Fibroblast of skin of right biceps (primary cell): ENCODE measurements around the gene PTAFR.

Experiments
- DNase-seq: peaks from one replicate; pipeline ENCODE4 v3.0.0-alpha.2; 2013

PTAFR gene, protein sequence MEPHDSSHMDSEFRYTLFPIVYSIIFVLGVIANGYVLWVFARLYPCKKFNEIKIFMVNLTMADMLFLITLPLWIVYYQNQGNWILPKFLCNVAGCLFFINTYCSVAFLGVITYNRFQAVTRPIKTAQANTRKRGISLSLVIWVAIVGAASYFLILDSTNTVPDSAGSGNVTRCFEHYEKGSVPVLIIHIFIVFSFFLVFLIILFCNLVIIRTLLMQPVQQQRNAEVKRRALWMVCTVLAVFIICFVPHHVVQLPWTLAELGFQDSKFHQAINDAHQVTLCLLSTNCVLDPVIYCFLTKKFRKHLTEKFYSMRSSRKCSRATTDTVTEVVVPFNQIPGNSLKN

GRCh38 chr1:28176492-28177470 is at the start of gene PTAFR:
Gene PTAFR (minus strand): TSS chr1:28176690. CDS start chr1:28151021, 25,669 bp downstream.
- no peak for DNase-seq

GRCh38 chr1:28213315-28213714 is 36.8 kb upstream of the PTAFR start:
- no peak for DNase-seq

DNA sequence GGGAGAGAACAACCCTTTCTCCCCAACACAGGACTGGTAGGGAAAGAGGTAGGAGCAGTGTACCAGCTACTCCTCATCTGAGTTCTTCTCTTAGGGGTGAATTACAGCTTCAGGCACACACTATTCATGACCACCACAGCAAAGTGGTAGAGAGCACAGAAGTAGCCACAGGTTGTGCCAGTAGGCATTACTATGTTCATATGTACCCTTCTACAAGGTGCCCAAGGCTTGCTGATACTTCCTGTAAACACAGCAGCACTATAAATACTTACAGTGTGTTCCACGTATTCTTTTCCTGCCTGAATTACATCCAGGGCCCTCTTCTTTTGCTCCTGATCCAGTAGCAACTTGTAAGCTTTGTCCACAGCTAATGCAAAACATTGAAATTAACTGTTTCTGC is 33.2 kb upstream of the PTAFR start:
- no peak for DNase-seq

DNA sequence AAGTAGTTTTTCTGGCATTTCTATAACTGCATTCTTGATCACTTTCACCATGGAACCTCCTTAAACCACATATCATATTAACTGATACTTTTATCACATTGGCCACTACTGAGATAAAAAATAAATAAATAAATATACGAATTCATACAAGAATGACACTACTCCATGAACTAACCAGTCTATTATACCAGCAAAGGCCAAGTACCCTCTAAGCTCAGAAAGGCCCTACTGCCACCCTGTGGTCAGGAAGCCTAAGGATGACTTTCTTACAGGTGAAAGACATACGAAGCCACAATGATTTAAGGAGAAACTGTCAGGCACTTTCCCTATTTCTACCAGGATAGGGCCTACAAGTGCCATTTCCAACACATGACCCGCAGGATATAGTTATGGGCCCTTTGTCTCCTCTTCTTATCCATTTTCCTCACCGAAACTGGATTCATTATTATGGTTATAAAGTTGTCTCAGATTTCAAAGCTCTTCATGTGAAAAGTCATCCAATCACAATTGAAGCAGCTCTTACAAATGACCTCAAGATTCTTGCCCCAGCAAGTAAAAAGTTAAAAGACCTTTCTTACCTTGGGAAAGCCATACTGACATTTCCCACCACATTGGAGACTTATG is 32.4 kb upstream of the PTAFR start:
- DNase-seq = peak; percentile 58

- DNase-seq = no peak
Observed at GRCh38 chr1:28205243-28205642, 28.8 kb upstream of the PTAFR start.

DNA sequence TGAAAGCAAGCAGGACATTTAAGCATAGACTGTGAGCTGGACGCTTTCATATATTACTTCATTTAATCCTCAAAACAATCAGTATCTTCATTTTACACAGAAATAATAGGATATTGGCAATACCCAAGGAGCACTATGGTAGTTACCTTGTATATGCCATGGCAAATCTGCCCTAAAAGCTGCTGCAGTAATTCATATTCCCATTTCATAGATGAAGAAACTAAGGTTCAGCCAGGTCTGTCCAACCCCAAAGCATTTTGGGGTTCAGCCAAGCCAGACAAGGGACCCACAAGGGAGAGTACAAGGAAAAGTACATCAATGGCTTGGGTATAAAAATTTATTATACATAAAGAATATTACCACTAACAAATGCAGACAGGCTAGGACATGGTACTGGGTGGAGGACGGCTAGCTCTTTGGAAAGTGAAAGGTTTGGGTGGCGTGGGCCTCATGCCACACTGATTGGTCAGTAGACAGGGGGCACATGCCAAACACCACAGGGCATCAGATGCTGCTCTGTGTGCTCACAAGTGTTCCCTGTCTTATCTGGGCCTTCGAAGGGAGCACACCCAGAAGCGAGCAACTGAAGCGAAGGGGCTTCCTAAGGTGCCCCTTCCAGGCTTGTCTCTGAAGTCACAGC is 23.9 kb upstream of the PTAFR start:
- DNase-seq = no peak

DNA sequence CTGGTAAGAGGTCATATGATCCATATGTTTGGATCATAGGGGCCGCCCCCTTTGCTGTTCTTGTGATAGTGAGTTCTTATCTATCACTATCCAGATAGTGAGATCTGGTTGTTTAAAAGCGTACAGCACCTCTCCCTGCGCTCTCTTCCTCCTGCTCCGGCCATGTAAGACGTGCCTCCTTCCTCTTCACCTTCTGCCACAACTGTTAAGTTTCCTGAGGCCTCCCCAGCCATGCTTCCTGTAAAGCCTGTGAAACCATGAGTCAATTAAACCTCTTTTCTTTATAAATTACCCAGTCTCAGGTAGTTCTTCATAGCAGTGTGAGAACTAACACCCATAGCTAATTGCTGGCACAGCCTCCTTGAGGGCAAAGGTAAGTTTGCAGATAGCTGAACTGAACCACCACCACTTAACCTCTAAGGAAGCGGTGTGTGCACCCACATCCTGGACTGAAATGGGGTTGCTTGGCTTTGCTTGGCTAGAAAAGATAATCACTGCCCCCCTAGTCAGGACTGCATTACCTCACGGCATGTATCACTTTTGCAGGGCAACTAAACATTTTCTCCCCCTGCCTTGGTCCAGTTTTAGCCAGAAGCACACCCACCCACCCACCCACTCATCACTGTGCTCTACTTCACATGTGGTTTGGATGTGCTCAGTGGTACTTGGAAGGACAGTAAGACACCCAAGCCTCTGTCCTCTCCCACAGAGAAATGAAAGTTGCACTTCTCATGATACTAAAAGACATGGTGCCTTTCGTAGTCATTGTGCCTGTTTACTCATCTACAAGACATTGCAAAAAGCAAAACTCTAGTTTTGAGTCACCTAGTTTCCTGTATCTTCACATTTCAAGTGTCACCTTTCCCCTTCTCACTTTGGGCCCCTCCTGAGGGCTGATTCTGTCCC is 23.1 kb upstream of the PTAFR start:
- DNase-seq = no peak

DNA sequence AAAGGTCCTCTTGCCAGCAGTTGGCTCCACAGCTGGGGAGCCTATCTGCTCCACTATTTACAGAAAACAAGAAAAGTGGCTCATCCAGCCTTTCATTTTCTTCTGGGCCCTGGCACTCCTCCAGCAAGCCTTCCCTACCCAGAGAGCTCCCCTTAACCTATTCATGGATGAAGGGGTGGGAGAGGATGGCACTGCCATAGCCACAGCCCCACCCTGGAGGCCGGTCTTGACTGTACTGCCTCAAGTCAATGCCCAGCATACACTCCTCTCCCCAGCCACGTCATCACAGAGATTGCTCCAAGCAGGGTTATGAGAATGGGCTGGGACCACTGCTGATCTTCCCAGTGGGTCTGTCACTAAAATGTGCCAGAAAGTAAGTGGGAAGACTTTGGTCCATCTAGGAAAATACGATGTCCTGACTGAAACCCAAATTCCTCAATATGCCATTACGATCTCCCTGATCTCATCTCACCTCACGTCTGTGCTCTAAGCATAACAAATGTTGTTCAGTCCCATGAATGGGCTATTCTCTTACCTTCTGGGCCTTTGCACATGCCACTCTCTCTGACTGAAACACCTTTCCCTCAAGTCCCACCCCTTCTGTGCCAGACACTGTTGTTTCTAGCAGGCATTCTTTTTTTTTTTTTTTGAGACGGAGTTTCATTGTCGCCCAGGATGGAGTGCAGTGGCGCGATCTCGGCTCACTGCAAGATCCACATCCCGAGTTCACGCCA is 21.4 kb upstream of the PTAFR start:
- DNase-seq = no peak

- DNase-seq = no peak
Observed at GRCh38 chr1:28196330-28196729, 19.8 kb upstream of the PTAFR start.

DNA sequence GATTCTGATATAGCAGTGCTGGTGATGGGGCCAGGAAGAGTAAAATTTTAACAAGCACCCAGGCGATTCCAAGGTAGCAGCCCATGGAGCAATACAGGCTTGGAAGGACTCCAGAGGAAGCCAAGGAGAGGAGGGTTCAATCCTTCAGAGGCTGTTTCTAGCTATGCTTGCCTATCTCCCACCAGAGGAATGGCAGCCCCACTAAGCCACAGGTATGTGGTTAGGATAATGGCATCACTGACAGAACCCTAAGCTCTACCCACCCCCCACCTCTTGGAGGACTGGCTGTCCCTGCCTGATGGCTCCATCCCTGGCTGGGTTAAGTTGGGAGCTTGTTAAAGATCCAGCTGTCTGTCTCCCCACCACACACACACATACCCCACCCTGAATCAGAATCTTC is 19.3 kb upstream of the PTAFR start:
- DNase-seq = peak; percentile 3

DNA sequence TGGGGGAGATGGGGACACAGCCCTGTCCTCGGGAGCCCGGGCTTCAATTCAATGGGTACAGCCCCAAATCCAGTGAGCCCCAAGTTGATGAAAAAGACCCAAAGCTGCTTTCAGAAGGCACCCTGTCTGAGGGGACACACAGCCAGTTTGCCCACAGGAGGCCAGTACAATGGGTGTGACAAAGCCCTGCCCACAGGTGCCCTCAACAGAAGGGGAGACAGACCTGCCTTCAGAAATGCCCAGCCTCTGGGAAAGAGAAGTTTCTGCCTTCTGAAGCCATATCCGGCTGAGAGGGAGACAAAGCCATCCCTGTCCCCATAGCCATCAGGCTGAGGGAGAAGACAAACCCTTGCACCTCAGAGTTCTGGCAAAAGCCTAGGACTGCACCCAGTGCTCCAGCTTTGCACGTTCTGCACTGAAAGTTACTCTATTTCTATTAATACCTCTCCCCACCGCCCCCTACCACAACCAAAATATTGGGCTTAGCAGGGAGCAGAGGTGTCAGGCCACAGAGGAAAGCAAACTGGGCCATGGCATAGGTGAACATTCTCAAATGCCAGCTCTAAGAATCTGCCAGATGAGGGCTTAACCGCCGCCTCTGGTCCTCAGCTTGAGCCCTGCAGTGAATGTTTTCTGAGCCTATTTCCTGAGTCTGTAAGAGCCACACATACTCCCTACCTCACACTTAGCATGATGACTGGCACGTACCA is 18.0 kb upstream of the PTAFR start:
- no peak for DNase-seq

DNA sequence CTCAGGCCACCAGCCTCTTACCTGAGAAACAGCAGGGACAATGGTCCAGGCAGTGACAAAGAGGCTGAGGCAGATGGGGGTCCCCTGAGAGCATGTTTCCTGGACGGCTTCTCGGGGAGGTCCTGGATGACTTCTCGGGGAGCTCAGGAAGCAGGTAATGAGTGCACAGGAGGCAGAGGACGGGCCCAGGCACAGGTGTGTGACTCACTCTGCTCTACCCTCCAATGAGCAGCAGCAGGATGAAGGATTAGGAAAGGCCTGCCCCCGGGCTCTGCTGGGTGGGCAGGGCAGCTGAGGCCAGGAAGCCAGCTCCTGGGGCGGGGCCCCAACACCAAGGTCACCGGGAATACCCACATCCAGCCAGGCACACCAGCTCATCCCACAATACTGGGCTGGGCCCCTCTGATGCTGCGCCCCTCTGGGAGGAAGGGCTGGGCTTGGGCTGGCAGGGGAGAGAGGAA is 17.2 kb upstream of the PTAFR start:
- DNase-seq = no peak

DNA sequence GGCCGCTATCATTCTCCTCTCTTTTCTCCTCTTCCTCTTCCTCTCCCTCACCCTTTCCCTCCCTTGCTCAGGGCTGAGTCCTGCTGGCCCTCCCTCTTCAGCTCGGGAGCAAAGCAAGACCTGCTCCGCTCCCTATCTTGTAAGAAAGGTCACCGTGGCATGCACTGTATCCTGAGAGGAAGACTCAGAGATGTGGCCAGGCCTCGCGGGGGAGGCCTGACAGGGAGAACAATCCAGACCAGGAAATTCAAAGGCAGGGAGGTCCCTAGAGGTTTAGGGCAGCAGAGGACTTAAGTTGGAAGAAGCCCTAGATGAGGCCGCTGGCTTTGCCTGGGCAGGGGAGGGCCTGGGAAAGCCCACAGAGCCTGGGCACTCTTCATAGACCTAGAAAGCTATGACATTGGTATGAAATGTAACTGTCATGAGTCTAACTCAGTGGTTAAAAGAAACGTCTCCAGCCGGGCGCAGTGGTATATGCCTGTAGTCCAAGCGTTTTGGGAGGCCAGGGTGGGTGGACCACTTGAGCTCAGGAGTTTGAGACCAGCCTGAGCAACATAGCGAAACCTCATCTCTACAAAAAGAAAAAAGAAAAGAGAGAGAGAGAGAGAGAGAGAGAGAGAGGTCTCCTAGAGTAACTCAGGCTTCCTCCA is 14.6 kb upstream of the PTAFR start:
- peak; percentile 22 for DNase-seq

- DNase-seq = peak; percentile 39
Observed at GRCh38 chr1:28190337-28190979, 14.0 kb upstream of the PTAFR start.

- DNase-seq = no peak
Observed at GRCh38 chr1:28185071-28185470, 8.6 kb upstream of the PTAFR start.

DNA sequence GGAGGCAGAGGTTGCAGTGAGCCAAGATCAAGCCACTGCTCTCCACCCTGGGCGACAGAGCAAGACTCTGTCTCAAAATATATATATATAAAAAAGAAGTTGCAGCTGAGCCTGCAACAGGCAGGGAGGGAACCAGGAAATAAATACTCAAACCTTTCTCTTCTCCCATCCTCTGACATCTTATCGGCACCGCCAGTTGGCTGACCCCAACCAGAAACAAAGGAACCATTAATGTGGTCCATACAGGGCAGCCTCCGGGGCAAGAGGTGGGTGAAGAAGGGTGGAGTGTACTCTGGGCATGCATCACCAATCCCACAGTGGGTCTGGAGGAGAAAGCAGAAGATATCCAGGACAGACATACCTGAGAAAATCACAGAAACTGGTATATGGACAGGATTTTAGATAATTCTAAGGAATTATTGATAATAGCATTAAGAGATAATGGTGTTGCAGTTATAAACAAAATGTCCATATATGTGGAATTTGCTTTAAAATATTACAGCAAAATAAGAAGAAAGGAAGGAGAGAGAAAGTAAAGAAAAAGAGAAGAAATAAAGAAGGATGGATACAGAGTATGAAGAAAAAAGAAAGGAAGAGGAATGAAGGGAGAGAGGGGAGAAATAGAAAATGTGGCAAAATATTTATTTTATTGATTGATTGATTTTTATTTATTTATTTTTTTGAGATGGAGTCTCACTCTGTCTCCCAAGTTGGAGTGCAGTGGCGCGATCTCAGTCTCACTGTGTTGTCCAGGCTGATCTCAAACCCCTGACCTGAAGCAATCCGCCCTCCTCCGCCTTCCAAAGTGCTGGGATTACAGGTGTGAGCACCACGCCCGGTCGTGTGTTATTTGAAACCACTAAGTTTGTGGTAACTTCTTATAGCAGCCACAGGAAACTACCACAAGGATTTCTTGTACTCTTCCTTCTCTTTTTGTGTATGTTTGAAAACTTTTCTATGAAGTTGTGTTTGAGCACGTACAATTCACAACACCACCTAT is 4.1 kb upstream of the PTAFR start:
- no peak for DNase-seq

GRCh38 chr1:28178690-28179485 is 2.4 kb upstream of the PTAFR start:
- DNase-seq = no peak
